ENCODE data around the gene TMEM260.

Gene TMEM260

GRCh38 chr14:56590535-56590960 lies 10.9 kb downstream of the TMEM260 start:
- Histone ChIP-seq H3K36me3 (ENCODE audit: insufficient read depth, low read length) (peaks cover 19% of the 10 kb centered on the region; the same call in 1 of the 2 replicates), H4K20me1 (ENCODE audit: insufficient read depth, low read length, poor library complexity, severe bottlenecking) (no peaks in the 10 kb centered on the region), H3K9ac (ENCODE audit: low read depth, low read length, poor library complexity, severe bottlenecking) (no peak overlapping the region), H3F3A (ENCODE audit: low read depth) (no peaks in the 10 kb centered on the region), H3K9me2 (replicated peaks; ENCODE audit: low read depth, low read length) (no peaks in the 10 kb centered on the region), H3K9me3 (ENCODE audit: insufficient read depth, low read depth, low read length) (no peaks in the 10 kb centered on the region), H3K4me1 (ENCODE audit: insufficient read depth, low read length, poor library complexity, severe bottlenecking) (no peaks in the 10 kb centered on the region), H3K4me3 (ENCODE audit: low read length, poor library complexity, severe bottlenecking) (no peak overlapping the region), H3K27me3 (ENCODE audit: insufficient read depth, low read length, poor library complexity, severe bottlenecking) (no peaks in the 10 kb centered on the region), H3K79me2 (ENCODE audit: insufficient read depth, low read length) (no peaks in the 10 kb centered on the region), H3K4me2 (ENCODE audit: low read depth, low read length, poor library complexity, severe bottlenecking) (no peak overlapping the region), H2AFZ (ENCODE audit: low read length) (no peak overlapping the region)
- TF ChIP-seq EZH2phosphoT487 (IDR thresholded peaks at IDR 0.05; ENCODE audit: borderline replicate concordance) (no peak), CTCF (conservative IDR thresholded peaks at IDR 0.05; ENCODE audit: low read length) (no peak)

GRCh38 chr14:56592746-56593544 lies 13.3 kb downstream of the TMEM260 start:
- no peaks in the 10 kb centered on the region for H3K27me3 ChIP-seq (ENCODE audit: insufficient read depth, low read length, poor library complexity, severe bottlenecking)
- H3K9ac ChIP-seq (ENCODE audit: low read depth, low read length, poor library complexity, severe bottlenecking), result no peak overlapping the region
- no peaks in the 10 kb centered on the region for H3K9me2 ChIP-seq (replicated peaks; ENCODE audit: low read depth, low read length)
- no peaks in the 10 kb centered on the region for H3K9me3 ChIP-seq (ENCODE audit: insufficient read depth, low read depth, low read length)
- H3K79me2 ChIP-seq (ENCODE audit: insufficient read depth, low read length), result no peaks in the 10 kb centered on the region
- no peak overlapping the region for H2AFZ ChIP-seq (ENCODE audit: low read length)
- no peak overlapping the region for H3K4me2 ChIP-seq (ENCODE audit: low read depth, low read length, poor library complexity, severe bottlenecking)
- no peak overlapping the region for H3K4me3 ChIP-seq (ENCODE audit: low read length, poor library complexity, severe bottlenecking)
- H3K4me1 ChIP-seq (ENCODE audit: insufficient read depth, low read length, poor library complexity, severe bottlenecking), result no peaks in the 10 kb centered on the region
- no peaks in the 10 kb centered on the region for H4K20me1 ChIP-seq (ENCODE audit: insufficient read depth, low read length, poor library complexity, severe bottlenecking)
- peaks cover 15% of the 10 kb centered on the region; the same call in 1 of the 2 replicates for H3K36me3 ChIP-seq (ENCODE audit: insufficient read depth, low read length)
- H3F3A ChIP-seq (ENCODE audit: low read depth), result no peaks in the 10 kb centered on the region
- no peak for TF ChIP-seq CTCF (conservative IDR thresholded peaks at IDR 0.05; ENCODE audit: low read length)
- no peak for TF ChIP-seq EZH2phosphoT487 (IDR thresholded peaks at IDR 0.05; ENCODE audit: borderline replicate concordance)

- no peak overlapping the region for H3K9ac ChIP-seq (ENCODE audit: low read depth, low read length, poor library complexity, severe bottlenecking)
- no peak overlapping the region for H2AFZ ChIP-seq (ENCODE audit: low read length)
- H3K4me2 ChIP-seq (ENCODE audit: low read depth, low read length, poor library complexity, severe bottlenecking), result no peak overlapping the region
- H3K79me2 ChIP-seq (ENCODE audit: insufficient read depth, low read length), result no peaks in the 10 kb centered on the region
- H3K9me3 ChIP-seq (ENCODE audit: insufficient read depth, low read depth, low read length), result no peaks in the 10 kb centered on the region
- peaks cover 12% of the 10 kb centered on the region; the same call in 1 of the 2 replicates for H3K36me3 ChIP-seq (ENCODE audit: insufficient read depth, low read length)
- H4K20me1 ChIP-seq (ENCODE audit: insufficient read depth, low read length, poor library complexity, severe bottlenecking), result no peaks in the 10 kb centered on the region
- no peaks in the 10 kb centered on the region for H3K9me2 ChIP-seq (replicated peaks; ENCODE audit: low read depth, low read length)
- H3K27me3 ChIP-seq (ENCODE audit: insufficient read depth, low read length, poor library complexity, severe bottlenecking), result no peaks in the 10 kb centered on the region
- no peaks in the 10 kb centered on the region for H3F3A ChIP-seq (ENCODE audit: low read depth)
- TF ChIP-seq CTCF (conservative IDR thresholded peaks at IDR 0.05; ENCODE audit: low read length) (no peak), EZH2phosphoT487 (IDR thresholded peaks at IDR 0.05; ENCODE audit: borderline replicate concordance) (no peak)
- no peaks in the 10 kb centered on the region for H3K4me1 ChIP-seq (ENCODE audit: insufficient read depth, low read length, poor library complexity, severe bottlenecking)
- H3K4me3 ChIP-seq (ENCODE audit: low read length, poor library complexity, severe bottlenecking), result no peak overlapping the region
Observed at GRCh38 chr14:56594428-56594827, 14.8 kb downstream of the TMEM260 start.
